ENCODE data around the gene PRR14.
"Not testable (repeated sequence)": the region's sequence is repeated elsewhere in the genome, so short reads cannot be mapped to it uniquely, and the experiment has no call there.

PRR14 gene

GRCh38 chr16:30650369-30651123 lies at the start of gene PRR14:
PRR14 (plus strand) TSS chr16:30650960; CDS start chr16:30651646, 686 bp downstream.
- peak; percentile 100 for DNase-seq

GRCh38 chr16:30601966-30602365 lies 48.8 kb upstream of the PRR14 start:
- DNase-seq = no peak

GRCh38 chr16:30602616-30603277 lies 48.0 kb upstream of the PRR14 start:
- peak; percentile 24 for DNase-seq

- DNase-seq = no peak
Observed at GRCh38 chr16:30603945-30604315, 46.8 kb upstream of the PRR14 start.

- DNase-seq = no peak
Observed at GRCh38 chr16:30604316-30604947, 46.3 kb upstream of the PRR14 start.

GRCh38 chr16:30605158-30605557 lies 45.6 kb upstream of the PRR14 start:
- no peak for DNase-seq

- no peak for DNase-seq
Observed at GRCh38 chr16:30606004-30606403, 44.8 kb upstream of the PRR14 start.

- DNase-seq = no peak
Observed at GRCh38 chr16:30609002-30609925, 41.5 kb upstream of the PRR14 start.

GRCh38 chr16:30609926-30610839 lies 40.6 kb upstream of the PRR14 start, which contains the start of gene ZNF689:
ZNF689 (minus strand) TSS chr16:30610389; CDS start chr16:30610041, 348 bp downstream.
- DNase-seq = peak; percentile 100

GRCh38 chr16:30615358-30616091 lies 35.2 kb upstream of the PRR14 start:
- DNase-seq = peak; percentile 36

- no peak for DNase-seq
Observed at GRCh38 chr16:30619202-30619601, 31.6 kb upstream of the PRR14 start.

GRCh38 chr16:30619638-30620037 lies 31.1 kb upstream of the PRR14 start:
- DNase-seq = no peak

GRCh38 chr16:30620169-30620568 lies 30.6 kb upstream of the PRR14 start:
- DNase-seq = no peak

- DNase-seq = no peak
Observed at GRCh38 chr16:30621765-30622164, 29.0 kb upstream of the PRR14 start.

- DNase-seq = no peak
Observed at GRCh38 chr16:30622455-30623032, 28.2 kb upstream of the PRR14 start.

GRCh38 chr16:30623536-30624283 lies 27.1 kb upstream of the PRR14 start:
- DNase-seq = no peak

- no peak for DNase-seq
Observed at GRCh38 chr16:30626236-30626635, 24.5 kb upstream of the PRR14 start.

GRCh38 chr16:30628628-30629540 lies 21.9 kb upstream of the PRR14 start:
- DNase-seq = peak; percentile 96

GRCh38 chr16:30632454-30632853 lies 18.3 kb upstream of the PRR14 start:
- not testable (repeated sequence) for DNase-seq
